ENCODE measurements around the gene RPS6KB1. TPM values are rescaled to one million over a fixed set of nuclear protein-coding genes. Genes with fewer than 3 reads are reported as not detected.

RPS6KB1 gene
- total and polyA plus RNA-seq, 9 of the 15 experiments (the other 6 are each of a cell fraction or from before 2014, with no cell fraction given), result 8.8 to 60.7 (median 35.1) TPM

- TF ChIP-seq RBM22 (IDR thresholded peaks at IDR 0.05; ENCODE audit: low read depth, low read length, poor library complexity, severe bottlenecking) (no peak), CREM (IDR thresholded peaks at IDR 0.05; ENCODE audit: low read depth) (no peak), MYNN (IDR thresholded peaks at IDR 0.05) (no peak), MYNN (CRISPR knock-in tag; IDR thresholded peaks at IDR 0.05) (no peak), RBM25 (IDR thresholded peaks at IDR 0.05; ENCODE audit: low read depth, low read length, severe bottlenecking) (no peak), DACH1 (IDR thresholded peaks at IDR 0.05; ENCODE audit: partially characterized antibody) (no peak), PATZ1 (CRISPR knock-in tag; IDR thresholded peaks at IDR 0.05; ENCODE audit: borderline replicate concordance) (no peak), ZNF3 (CRISPR knock-in tag; IDR thresholded peaks at IDR 0.05) (no peak), WHSC1 (IDR thresholded peaks at IDR 0.05; ENCODE audit: low read length) (no peak), IRF9 (tag; IDR thresholded peaks at IDR 0.05) (no peak), BRD4 (IDR thresholded peaks at IDR 0.05) (no peak), BACH1 (tag; IDR thresholded peaks at IDR 0.05) (no peak), MAFG (tag; conservative IDR thresholded peaks at IDR 0.05) (no peak), HLTF (IDR thresholded peaks at IDR 0.05) (no peak), FUS (optimal IDR thresholded peaks at IDR 0.05; ENCODE audit: low read depth, low read length) (no peak), HCFC1 (IDR thresholded peaks at IDR 0.05; ENCODE audit: low read depth, low read length) (no peak), ZNF431 (CRISPR knock-in tag; IDR thresholded peaks at IDR 0.05) (no peak)
- TF ChIP-seq, protein P1, sequence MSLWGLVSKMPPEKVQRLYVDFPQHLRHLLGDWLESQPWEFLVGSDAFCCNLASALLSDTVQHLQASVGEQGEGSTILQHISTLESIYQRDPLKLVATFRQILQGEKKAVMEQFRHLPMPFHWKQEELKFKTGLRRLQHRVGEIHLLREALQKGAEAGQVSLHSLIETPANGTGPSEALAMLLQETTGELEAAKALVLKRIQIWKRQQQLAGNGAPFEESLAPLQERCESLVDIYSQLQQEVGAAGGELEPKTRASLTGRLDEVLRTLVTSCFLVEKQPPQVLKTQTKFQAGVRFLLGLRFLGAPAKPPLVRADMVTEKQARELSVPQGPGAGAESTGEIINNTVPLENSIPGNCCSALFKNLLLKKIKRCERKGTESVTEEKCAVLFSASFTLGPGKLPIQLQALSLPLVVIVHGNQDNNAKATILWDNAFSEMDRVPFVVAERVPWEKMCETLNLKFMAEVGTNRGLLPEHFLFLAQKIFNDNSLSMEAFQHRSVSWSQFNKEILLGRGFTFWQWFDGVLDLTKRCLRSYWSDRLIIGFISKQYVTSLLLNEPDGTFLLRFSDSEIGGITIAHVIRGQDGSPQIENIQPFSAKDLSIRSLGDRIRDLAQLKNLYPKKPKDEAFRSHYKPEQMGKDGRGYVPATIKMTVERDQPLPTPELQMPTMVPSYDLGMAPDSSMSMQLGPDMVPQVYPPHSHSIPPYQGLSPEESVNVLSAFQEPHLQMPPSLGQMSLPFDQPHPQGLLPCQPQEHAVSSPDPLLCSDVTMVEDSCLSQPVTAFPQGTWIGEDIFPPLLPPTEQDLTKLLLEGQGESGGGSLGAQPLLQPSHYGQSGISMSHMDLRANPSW (CRISPR knock-in tag; IDR thresholded peaks at IDR 0.05), result no peak
- TF ChIP-seq, protein P2, sequence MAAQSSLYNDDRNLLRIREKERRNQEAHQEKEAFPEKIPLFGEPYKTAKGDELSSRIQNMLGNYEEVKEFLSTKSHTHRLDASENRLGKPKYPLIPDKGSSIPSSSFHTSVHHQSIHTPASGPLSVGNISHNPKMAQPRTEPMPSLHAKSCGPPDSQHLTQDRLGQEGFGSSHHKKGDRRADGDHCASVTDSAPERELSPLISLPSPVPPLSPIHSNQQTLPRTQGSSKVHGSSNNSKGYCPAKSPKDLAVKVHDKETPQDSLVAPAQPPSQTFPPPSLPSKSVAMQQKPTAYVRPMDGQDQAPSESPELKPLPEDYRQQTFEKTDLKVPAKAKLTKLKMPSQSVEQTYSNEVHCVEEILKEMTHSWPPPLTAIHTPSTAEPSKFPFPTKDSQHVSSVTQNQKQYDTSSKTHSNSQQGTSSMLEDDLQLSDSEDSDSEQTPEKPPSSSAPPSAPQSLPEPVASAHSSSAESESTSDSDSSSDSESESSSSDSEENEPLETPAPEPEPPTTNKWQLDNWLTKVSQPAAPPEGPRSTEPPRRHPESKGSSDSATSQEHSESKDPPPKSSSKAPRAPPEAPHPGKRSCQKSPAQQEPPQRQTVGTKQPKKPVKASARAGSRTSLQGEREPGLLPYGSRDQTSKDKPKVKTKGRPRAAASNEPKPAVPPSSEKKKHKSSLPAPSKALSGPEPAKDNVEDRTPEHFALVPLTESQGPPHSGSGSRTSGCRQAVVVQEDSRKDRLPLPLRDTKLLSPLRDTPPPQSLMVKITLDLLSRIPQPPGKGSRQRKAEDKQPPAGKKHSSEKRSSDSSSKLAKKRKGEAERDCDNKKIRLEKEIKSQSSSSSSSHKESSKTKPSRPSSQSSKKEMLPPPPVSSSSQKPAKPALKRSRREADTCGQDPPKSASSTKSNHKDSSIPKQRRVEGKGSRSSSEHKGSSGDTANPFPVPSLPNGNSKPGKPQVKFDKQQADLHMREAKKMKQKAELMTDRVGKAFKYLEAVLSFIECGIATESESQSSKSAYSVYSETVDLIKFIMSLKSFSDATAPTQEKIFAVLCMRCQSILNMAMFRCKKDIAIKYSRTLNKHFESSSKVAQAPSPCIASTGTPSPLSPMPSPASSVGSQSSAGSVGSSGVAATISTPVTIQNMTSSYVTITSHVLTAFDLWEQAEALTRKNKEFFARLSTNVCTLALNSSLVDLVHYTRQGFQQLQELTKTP (IDR thresholded peaks at IDR 0.05; ENCODE audit: low read depth in 1 of 2, partially characterized antibody in 2 of 2), result no peak
Measured at GRCh38 chr17:59856859-59857794, 35.8 kb upstream of the RPS6KB1 start (continued).
